ENCODE data around the gene HDAC6.

- TF ChIP-seq CTCF (conservative IDR thresholded peaks at IDR 0.05) (no peak), EZH2 (IDR thresholded peaks at IDR 0.05; ENCODE audit: low read depth) (no peak)
Observed at GRCh38 chrX:48818098-48818497, 16.2 kb downstream of the HDAC6 start.
